Measurements from ENCODE around the gene ISM1.

Gene ISM1

GRCh38 chr20:13211956-13212618 is 9.0 kb upstream of the ISM1 start:
- CTCF ChIA-PET: interaction anchor here (1.4 kb wide), 1 partner anchor 93 kb away, joined by 4 read pairs; no protein-coding TSS in a partner anchor
- DNase-seq: no peak
- Histone ChIP-seq H3K9me3 (ENCODE audit: control extremely low read depth in 1 of 5, control insufficient read depth in 4 of 5, insufficient read depth in 2 of 5, low read depth in 1 of 5, low read length in 4 of 5) (peaks cover 0 to 2% (median 0%) of the 10 kb centered on the region in 5 experiments), H3K27me3 (replicated peaks in 2 of 5; ENCODE audit: control insufficient read depth in 4 of 5, insufficient read depth in 5 of 5, low read length in 4 of 5) (peaks cover 0 to 28% (median 6%) of the 10 kb centered on the region in 5 experiments), H3K4me3 (ENCODE audit: control insufficient read depth in 1 of 7, extremely low read depth in 1 of 7, insufficient read depth in 4 of 7, low read depth in 2 of 7, low read length in 6 of 7) (no peak overlapping the region), H3K36me3 (ENCODE audit: control insufficient read depth in 4 of 4, insufficient read depth in 4 of 4, low read length in 3 of 4) (no peaks in the 10 kb centered on the region), H3K27ac (ENCODE audit: insufficient read depth in 1 of 2, low read depth in 1 of 2, low read length in 2 of 2, poor library complexity in 1 of 2, severe bottlenecking in 2 of 2) (no peak overlapping the region), H3K4me1 (ENCODE audit: control extremely low read depth in 1 of 4, control insufficient read depth in 4 of 4, insufficient read depth in 4 of 4, low read length in 3 of 4) (no peaks in the 10 kb centered on the region)
- 93% methylated on average over 2 of the region's 4 CpGs for WGBS (ENCODE audit: insufficient coverage)
- POLR2A ChIA-PET: no interaction called here

GRCh38 chr20:13212750-13213149 is 8.3 kb upstream of the ISM1 start:
- Histone ChIP-seq H3K9me3 (ENCODE audit: control extremely low read depth in 1 of 5, control insufficient read depth in 4 of 5, insufficient read depth in 2 of 5, low read depth in 1 of 5, low read length in 4 of 5) (no peaks in the 10 kb centered on the region), H3K4me3 (ENCODE audit: control insufficient read depth in 1 of 7, extremely low read depth in 1 of 7, insufficient read depth in 4 of 7, low read depth in 2 of 7, low read length in 6 of 7) (no peak overlapping the region), H3K4me1 (ENCODE audit: control extremely low read depth in 1 of 4, control insufficient read depth in 4 of 4, insufficient read depth in 4 of 4, low read length in 3 of 4) (no peaks in the 10 kb centered on the region), H3K27ac (ENCODE audit: insufficient read depth in 1 of 2, low read depth in 1 of 2, low read length in 2 of 2, poor library complexity in 1 of 2, severe bottlenecking in 2 of 2) (no peak overlapping the region), H3K36me3 (ENCODE audit: control insufficient read depth in 4 of 4, insufficient read depth in 4 of 4, low read length in 3 of 4) (no peaks in the 10 kb centered on the region), H3K27me3 (replicated peaks in 2 of 5; ENCODE audit: control insufficient read depth in 4 of 5, insufficient read depth in 5 of 5, low read length in 4 of 5) (peaks cover 0 to 33% (median 10%) of the 10 kb centered on the region in 5 experiments)
- WGBS (ENCODE audit: insufficient coverage): 100% methylated on average over 2 of the region's 5 CpGs
- no peak for DNase-seq
- CTCF ChIA-PET: interaction anchor here (1.4 kb wide), 1 partner anchor 94 kb away, joined by 4 read pairs; no protein-coding TSS in a partner anchor
- POLR2A ChIA-PET: no interaction called here

GRCh38 chr20:13213335-13213734 is 7.7 kb upstream of the ISM1 start:
- H3K4me1 ChIP-seq (ENCODE audit: control extremely low read depth in 1 of 4, control insufficient read depth in 4 of 4, insufficient read depth in 4 of 4, low read length in 3 of 4): no peaks in the 10 kb centered on the region
- peaks cover 4 to 39% (median 15%) of the 10 kb centered on the region in 5 experiments for H3K27me3 ChIP-seq (replicated peaks in 2 of 5; ENCODE audit: control insufficient read depth in 4 of 5, insufficient read depth in 5 of 5, low read length in 4 of 5)
- no peak overlapping the region for H3K27ac ChIP-seq (ENCODE audit: insufficient read depth in 1 of 2, low read depth in 1 of 2, low read length in 2 of 2, poor library complexity in 1 of 2, severe bottlenecking in 2 of 2)
- H3K9me3 ChIP-seq (ENCODE audit: control extremely low read depth in 1 of 5, control insufficient read depth in 4 of 5, insufficient read depth in 2 of 5, low read depth in 1 of 5, low read length in 4 of 5): no peaks in the 10 kb centered on the region
- H3K4me3 ChIP-seq (ENCODE audit: control insufficient read depth in 1 of 7, extremely low read depth in 1 of 7, insufficient read depth in 4 of 7, low read depth in 2 of 7, low read length in 6 of 7): no peak overlapping the region
- no peak for DNase-seq
- no peaks in the 10 kb centered on the region for H3K36me3 ChIP-seq (ENCODE audit: control insufficient read depth in 4 of 4, insufficient read depth in 4 of 4, low read length in 3 of 4)
- POLR2A ChIA-PET: no interaction called here
- WGBS (ENCODE audit: insufficient coverage): 92% methylated on average over 1 of the region's 1 CpG
- CTCF ChIA-PET: interaction anchor here (1.4 kb wide), 1 partner anchor 94 kb away, joined by 4 read pairs; no protein-coding TSS in a partner anchor

GRCh38 chr20:13216533-13216932 is 4.5 kb upstream of the ISM1 start:
- no peak for DNase-seq
- no CpG with 5 or more reads among the region's 1 CpG for WGBS (ENCODE audit: insufficient coverage)
- CTCF ChIA-PET: interaction anchor here (2.0 kb wide), 1 partner anchor 14 kb away, joined by 6 read pairs; no protein-coding TSS in a partner anchor
- H3K27ac ChIP-seq (ENCODE audit: insufficient read depth in 1 of 2, low read depth in 1 of 2, low read length in 2 of 2, poor library complexity in 1 of 2, severe bottlenecking in 2 of 2): no peak overlapping the region
- POLR2A ChIA-PET: no interaction called here
- no peaks in the 10 kb centered on the region for H3K9me3 ChIP-seq (ENCODE audit: control extremely low read depth in 1 of 5, control insufficient read depth in 4 of 5, insufficient read depth in 2 of 5, low read depth in 1 of 5, low read length in 4 of 5)
- H3K4me3 ChIP-seq (ENCODE audit: control insufficient read depth in 1 of 7, extremely low read depth in 1 of 7, insufficient read depth in 4 of 7, low read depth in 2 of 7, low read length in 6 of 7): no peak overlapping the region
- peaks cover 11 to 66% (median 24%) of the 10 kb centered on the region in 5 experiments for H3K27me3 ChIP-seq (replicated peaks in 2 of 5; ENCODE audit: control insufficient read depth in 4 of 5, insufficient read depth in 5 of 5, low read length in 4 of 5)
- peaks cover 0 to 17% (median 9%) of the 10 kb centered on the region in 4 experiments for H3K4me1 ChIP-seq (ENCODE audit: control extremely low read depth in 1 of 4, control insufficient read depth in 4 of 4, insufficient read depth in 4 of 4, low read length in 3 of 4)
- no peaks in the 10 kb centered on the region for H3K36me3 ChIP-seq (ENCODE audit: control insufficient read depth in 4 of 4, insufficient read depth in 4 of 4, low read length in 3 of 4)

- Histone ChIP-seq H3K27me3 (replicated peaks in 2 of 5; ENCODE audit: control insufficient read depth in 4 of 5, insufficient read depth in 5 of 5, low read length in 4 of 5) (peaks cover 11 to 77% (median 30%) of the 10 kb centered on the region in 5 experiments), H3K9me3 (ENCODE audit: control extremely low read depth in 1 of 5, control insufficient read depth in 4 of 5, insufficient read depth in 2 of 5, low read depth in 1 of 5, low read length in 4 of 5) (no peaks in the 10 kb centered on the region), H3K27ac (ENCODE audit: insufficient read depth in 1 of 2, low read depth in 1 of 2, low read length in 2 of 2, poor library complexity in 1 of 2, severe bottlenecking in 2 of 2) (no peak overlapping the region), H3K4me3 (ENCODE audit: control insufficient read depth in 1 of 7, extremely low read depth in 1 of 7, insufficient read depth in 4 of 7, low read depth in 2 of 7, low read length in 6 of 7) (peak overlapping the region in 4 of 7 experiments; percentile 19 to 72 (median 61)), H3K4me1 (ENCODE audit: control extremely low read depth in 1 of 4, control insufficient read depth in 4 of 4, insufficient read depth in 4 of 4, low read length in 3 of 4) (peaks cover 0 to 25% (median 14%) of the 10 kb centered on the region in 4 experiments), H3K36me3 (ENCODE audit: control insufficient read depth in 4 of 4, insufficient read depth in 4 of 4, low read length in 3 of 4) (no peaks in the 10 kb centered on the region)
- POLR2A ChIA-PET: interaction anchor here (0.7 kb wide), 1 partner anchor 15 kb away, joined by 3 read pairs; no protein-coding TSS in a partner anchor
- DNase-seq: peak in 2 of 3 donors; percentile 45 to 53
- CTCF ChIA-PET: interaction anchor here (0.9 to 1.1 kb wide), 2 partner anchors 10 to 15 kb away, joined by 3 to 4 read pairs; no protein-coding TSS in a partner anchor
- 2% methylated on average over 27 of the region's 38 CpGs for WGBS (ENCODE audit: insufficient coverage)
These were observed 1.5 kb upstream of the ISM1 start for GRCh38 chr20:13219327-13220193.

GRCh38 chr20:13220194-13220903 is 725 bp upstream of the ISM1 start:
- H3K9me3 ChIP-seq (ENCODE audit: control extremely low read depth in 1 of 5, control insufficient read depth in 4 of 5, insufficient read depth in 2 of 5, low read depth in 1 of 5, low read length in 4 of 5): no peaks in the 10 kb centered on the region
- peak overlapping the region in 6 of 7 experiments; percentile 23 to 72 (median 57) for H3K4me3 ChIP-seq (ENCODE audit: control insufficient read depth in 1 of 7, extremely low read depth in 1 of 7, insufficient read depth in 4 of 7, low read depth in 2 of 7, low read length in 6 of 7)
- peaks cover 11 to 71% (median 28%) of the 10 kb centered on the region in 5 experiments for H3K27me3 ChIP-seq (replicated peaks in 2 of 5; ENCODE audit: control insufficient read depth in 4 of 5, insufficient read depth in 5 of 5, low read length in 4 of 5)
- no peak overlapping the region for H3K27ac ChIP-seq (ENCODE audit: insufficient read depth in 1 of 2, low read depth in 1 of 2, low read length in 2 of 2, poor library complexity in 1 of 2, severe bottlenecking in 2 of 2)
- ChIA-PET CTCF (interaction anchor here (0.9 to 1.1 kb wide), 2 partner anchors 9 to 15 kb away, joined by 3 to 4 read pairs; no protein-coding TSS in a partner anchor), POLR2A (interaction anchor here (0.6 kb wide), 1 partner anchor 459 kb away, joined by 5 read pairs; no protein-coding TSS in a partner anchor)
- DNase-seq: peak in 2 of 3 donors; percentile 43 to 60
- under 1% methylated on average over 48 of the region's 63 CpGs for WGBS (ENCODE audit: insufficient coverage)
- peaks cover 0 to 25% (median 14%) of the 10 kb centered on the region in 4 experiments for H3K4me1 ChIP-seq (ENCODE audit: control extremely low read depth in 1 of 4, control insufficient read depth in 4 of 4, insufficient read depth in 4 of 4, low read length in 3 of 4)
- H3K36me3 ChIP-seq (ENCODE audit: control insufficient read depth in 4 of 4, insufficient read depth in 4 of 4, low read length in 3 of 4): no peaks in the 10 kb centered on the region
